ENCODE data around the gene GRIN3A.
"Not testable (repeated sequence)": the region's sequence is repeated elsewhere in the genome, so short reads cannot be mapped to it uniquely, and the experiment has no call there.

The GRIN3A gene

DNA sequence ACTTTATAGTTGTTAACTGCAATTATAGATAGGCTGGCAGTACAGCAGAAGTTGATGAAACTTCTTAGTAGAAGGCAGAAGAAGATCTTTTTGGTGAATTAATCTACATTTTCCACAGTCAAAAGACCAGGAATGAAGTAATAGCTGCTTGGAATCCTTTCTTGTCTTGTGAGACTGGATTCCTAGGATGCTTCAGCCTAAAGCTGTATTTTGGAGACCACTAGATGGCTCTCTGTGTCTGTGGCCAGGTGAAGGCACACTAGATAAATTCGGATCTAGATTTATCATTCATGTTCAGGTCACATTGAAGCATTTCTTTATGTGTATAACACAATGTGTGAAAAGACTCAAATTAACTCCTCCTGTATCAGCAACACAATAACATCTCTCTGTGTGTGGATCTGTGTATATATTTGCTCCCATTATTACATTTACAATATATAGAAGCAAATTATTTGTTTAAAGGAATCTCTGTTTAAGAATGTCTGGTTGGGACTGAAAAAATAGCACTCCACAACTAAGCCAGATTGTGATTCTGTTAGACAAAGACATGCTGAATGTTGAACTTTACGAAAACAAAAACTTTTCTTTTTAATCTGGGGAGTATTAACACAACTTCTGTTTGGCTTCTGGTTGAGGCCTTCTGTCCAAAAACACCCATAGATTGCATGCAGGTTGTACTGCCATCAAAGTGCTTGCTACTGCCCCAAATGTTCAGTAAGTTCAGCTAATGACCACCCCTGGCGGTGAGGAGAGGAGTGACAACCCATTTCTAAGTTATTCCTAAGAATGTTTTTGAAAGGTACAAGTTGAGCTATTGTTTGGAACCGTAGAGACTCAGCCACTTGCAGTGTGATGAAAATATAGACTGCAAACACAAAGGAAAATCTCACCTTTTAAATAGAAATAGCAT, 10.6 kb downstream of the GRIN3A start:
- Histone ChIP-seq H3K9ac (ENCODE audit: low read depth, low read length, poor library complexity, severe bottlenecking) (no peak overlapping the region), H3K4me1 (ENCODE audit: insufficient read depth, low read length, poor library complexity, severe bottlenecking) (no peaks in the 10 kb centered on the region), H3K4me3 (ENCODE audit: low read length, poor library complexity, severe bottlenecking) (no peak overlapping the region), H3K36me3 (ENCODE audit: insufficient read depth, low read length) (no peaks in the 10 kb centered on the region), H3K4me2 (ENCODE audit: low read depth, low read length, poor library complexity, severe bottlenecking) (no peak overlapping the region), H3K9me2 (replicated peaks; ENCODE audit: low read depth, low read length) (no peaks in the 10 kb centered on the region), H3K9me3 (ENCODE audit: insufficient read depth, low read depth, low read length) (no peaks in the 10 kb centered on the region), H3F3A (ENCODE audit: low read depth) (no peaks in the 10 kb centered on the region), H3K79me2 (ENCODE audit: insufficient read depth, low read length) (no peaks in the 10 kb centered on the region), H4K20me1 (ENCODE audit: insufficient read depth, low read length, poor library complexity, severe bottlenecking) (no peaks in the 10 kb centered on the region), H2AFZ (ENCODE audit: low read length) (no peak overlapping the region), H3K27me3 (ENCODE audit: insufficient read depth, low read length, poor library complexity, severe bottlenecking) (no peaks in the 10 kb centered on the region)
- TF ChIP-seq EZH2phosphoT487 (IDR thresholded peaks at IDR 0.05; ENCODE audit: borderline replicate concordance), result no peak
- TF ChIP-seq, protein P1, sequence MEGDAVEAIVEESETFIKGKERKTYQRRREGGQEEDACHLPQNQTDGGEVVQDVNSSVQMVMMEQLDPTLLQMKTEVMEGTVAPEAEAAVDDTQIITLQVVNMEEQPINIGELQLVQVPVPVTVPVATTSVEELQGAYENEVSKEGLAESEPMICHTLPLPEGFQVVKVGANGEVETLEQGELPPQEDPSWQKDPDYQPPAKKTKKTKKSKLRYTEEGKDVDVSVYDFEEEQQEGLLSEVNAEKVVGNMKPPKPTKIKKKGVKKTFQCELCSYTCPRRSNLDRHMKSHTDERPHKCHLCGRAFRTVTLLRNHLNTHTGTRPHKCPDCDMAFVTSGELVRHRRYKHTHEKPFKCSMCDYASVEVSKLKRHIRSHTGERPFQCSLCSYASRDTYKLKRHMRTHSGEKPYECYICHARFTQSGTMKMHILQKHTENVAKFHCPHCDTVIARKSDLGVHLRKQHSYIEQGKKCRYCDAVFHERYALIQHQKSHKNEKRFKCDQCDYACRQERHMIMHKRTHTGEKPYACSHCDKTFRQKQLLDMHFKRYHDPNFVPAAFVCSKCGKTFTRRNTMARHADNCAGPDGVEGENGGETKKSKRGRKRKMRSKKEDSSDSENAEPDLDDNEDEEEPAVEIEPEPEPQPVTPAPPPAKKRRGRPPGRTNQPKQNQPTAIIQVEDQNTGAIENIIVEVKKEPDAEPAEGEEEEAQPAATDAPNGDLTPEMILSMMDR (conservative IDR thresholded peaks at IDR 0.05; ENCODE audit: low read length), result peak; percentile 63

DNA sequence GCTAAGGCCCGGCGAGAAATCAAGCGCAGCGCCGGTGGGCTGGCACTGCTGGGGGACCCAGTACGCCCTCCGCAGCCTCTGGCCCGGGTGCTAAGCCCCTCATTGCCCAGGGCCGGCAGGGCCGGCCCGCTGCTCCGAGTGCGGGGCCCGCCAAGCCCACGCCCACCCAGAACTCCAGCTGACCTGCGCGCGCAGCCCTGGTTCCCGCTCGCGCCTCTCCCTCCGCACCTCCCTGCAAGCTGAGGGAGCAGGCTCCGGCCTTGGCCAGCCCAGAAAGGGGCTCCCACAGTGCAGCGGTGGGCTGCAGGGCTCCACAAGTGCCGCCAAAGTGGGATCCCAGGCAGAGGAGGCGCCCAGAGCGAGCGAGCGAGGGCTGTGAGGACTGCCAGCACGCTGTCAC, 14.2 kb downstream of the GRIN3A start:
- H3K9me3 ChIP-seq (ENCODE audit: insufficient read depth, low read depth, low read length); H2AFZ ChIP-seq (ENCODE audit: low read length); H3K9me2 ChIP-seq (replicated peaks; ENCODE audit: low read depth, low read length); H3K9ac ChIP-seq (ENCODE audit: low read depth, low read length, poor library complexity, severe bottlenecking); H3K4me3 ChIP-seq (ENCODE audit: low read length, poor library complexity, severe bottlenecking); H3K36me3 ChIP-seq (ENCODE audit: insufficient read depth, low read length); H4K20me1 ChIP-seq (ENCODE audit: insufficient read depth, low read length, poor library complexity, severe bottlenecking); H3K27me3 ChIP-seq (ENCODE audit: insufficient read depth, low read length, poor library complexity, severe bottlenecking); H3K79me2 ChIP-seq (ENCODE audit: insufficient read depth, low read length); H3K4me2 ChIP-seq (ENCODE audit: low read depth, low read length, poor library complexity, severe bottlenecking); H3K4me1 ChIP-seq (ENCODE audit: insufficient read depth, low read length, poor library complexity, severe bottlenecking); H3F3A ChIP-seq (ENCODE audit: low read depth): not testable (repeated sequence)

DNA sequence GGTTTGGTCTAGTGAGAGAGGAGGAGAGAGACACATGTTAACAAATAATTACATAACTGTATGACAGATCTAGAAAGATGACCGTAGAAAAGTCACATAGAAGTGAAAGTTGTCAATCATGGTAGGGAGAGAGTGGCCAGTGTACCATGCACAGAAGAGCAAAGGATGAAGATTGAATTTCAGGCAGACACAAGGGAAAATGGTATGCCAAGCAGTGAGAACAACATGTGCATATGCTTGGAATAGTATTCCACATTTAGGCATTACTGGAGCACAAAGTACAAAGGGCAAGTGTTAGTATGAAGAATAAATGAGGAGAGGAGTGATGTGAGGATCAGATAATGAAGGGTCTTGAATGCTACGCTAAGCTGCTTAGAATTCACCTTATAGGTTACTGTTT, 20.3 kb downstream of the GRIN3A start:
- no peaks in the 10 kb centered on the region for H3K27me3 ChIP-seq (ENCODE audit: insufficient read depth, low read length, poor library complexity, severe bottlenecking)
- H3K79me2 ChIP-seq (ENCODE audit: insufficient read depth, low read length), result no peaks in the 10 kb centered on the region
- H3K9ac ChIP-seq (ENCODE audit: low read depth, low read length, poor library complexity, severe bottlenecking), result no peak overlapping the region
- H3K4me2 ChIP-seq (ENCODE audit: low read depth, low read length, poor library complexity, severe bottlenecking), result no peak overlapping the region
- H3K9me2 ChIP-seq (replicated peaks; ENCODE audit: low read depth, low read length), result no peaks in the 10 kb centered on the region
- no peaks in the 10 kb centered on the region for H3K9me3 ChIP-seq (ENCODE audit: insufficient read depth, low read depth, low read length)
- no peaks in the 10 kb centered on the region for H3K4me1 ChIP-seq (ENCODE audit: insufficient read depth, low read length, poor library complexity, severe bottlenecking)
- no peaks in the 10 kb centered on the region for H4K20me1 ChIP-seq (ENCODE audit: insufficient read depth, low read length, poor library complexity, severe bottlenecking)
- no peaks in the 10 kb centered on the region for H3F3A ChIP-seq (ENCODE audit: low read depth)
- no peak for TF ChIP-seq EZH2phosphoT487 (IDR thresholded peaks at IDR 0.05; ENCODE audit: borderline replicate concordance)
- TF ChIP-seq, protein P1 (conservative IDR thresholded peaks at IDR 0.05; ENCODE audit: low read length), result no peak
- no peaks in the 10 kb centered on the region for H3K36me3 ChIP-seq (ENCODE audit: insufficient read depth, low read length)
- no peak overlapping the region for H2AFZ ChIP-seq (ENCODE audit: low read length)
- H3K4me3 ChIP-seq (ENCODE audit: low read length, poor library complexity, severe bottlenecking), result no peak overlapping the region

DNA sequence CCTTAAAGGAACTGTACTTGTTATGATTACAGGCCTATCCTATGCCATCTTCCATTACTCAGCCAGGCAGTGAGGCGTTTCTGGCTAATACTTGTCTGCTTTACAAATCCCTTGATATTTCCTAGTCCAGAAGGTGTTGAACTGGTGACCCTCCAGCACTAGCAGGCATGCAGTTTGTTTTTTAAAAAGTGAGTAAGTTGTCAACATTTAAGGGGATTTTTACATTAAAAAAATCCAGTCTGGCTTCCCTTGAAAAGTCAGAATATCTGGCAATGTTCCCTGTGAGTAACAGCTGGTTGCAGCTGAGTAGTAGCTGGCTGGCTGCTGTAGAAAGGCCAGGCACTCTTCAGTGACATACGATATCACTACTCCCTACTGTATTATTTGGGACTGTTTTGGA, 21.8 kb downstream of the GRIN3A start:
- no peak overlapping the region for H3K9ac ChIP-seq (ENCODE audit: low read depth, low read length, poor library complexity, severe bottlenecking)
- H3K4me1 ChIP-seq (ENCODE audit: insufficient read depth, low read length, poor library complexity, severe bottlenecking), result no peaks in the 10 kb centered on the region
- H4K20me1 ChIP-seq (ENCODE audit: insufficient read depth, low read length, poor library complexity, severe bottlenecking), result no peaks in the 10 kb centered on the region
- H3K9me2 ChIP-seq (replicated peaks; ENCODE audit: low read depth, low read length), result no peaks in the 10 kb centered on the region
- H3K27me3 ChIP-seq (ENCODE audit: insufficient read depth, low read length, poor library complexity, severe bottlenecking), result no peaks in the 10 kb centered on the region
- H3K4me3 ChIP-seq (ENCODE audit: low read length, poor library complexity, severe bottlenecking), result no peak overlapping the region
- H3K9me3 ChIP-seq (ENCODE audit: insufficient read depth, low read depth, low read length), result no peaks in the 10 kb centered on the region
- TF ChIP-seq EZH2phosphoT487 (IDR thresholded peaks at IDR 0.05; ENCODE audit: borderline replicate concordance), result no peak
- TF ChIP-seq, protein P1 (conservative IDR thresholded peaks at IDR 0.05; ENCODE audit: low read length), result no peak
- H3F3A ChIP-seq (ENCODE audit: low read depth), result no peaks in the 10 kb centered on the region
- H2AFZ ChIP-seq (ENCODE audit: low read length), result no peak overlapping the region
- no peaks in the 10 kb centered on the region for H3K36me3 ChIP-seq (ENCODE audit: insufficient read depth, low read length)
- H3K4me2 ChIP-seq (ENCODE audit: low read depth, low read length, poor library complexity, severe bottlenecking), result no peak overlapping the region
- H3K79me2 ChIP-seq (ENCODE audit: insufficient read depth, low read length), result no peaks in the 10 kb centered on the region

Data from Loucy (cell line).